B cell (primary cell): ENCODE measurements around the gene MTMR8.

ENCODE experiments used
- CTCF ChIP-seq: fragments of 200-600 bp; IDR thresholded peaks from one replicate; pipeline ENCODE4 v1.8.0; 2022; ENCODE audit warnings: antibody characterized with exemption, mild to moderate bottlenecking
- EZH2 ChIP-seq: IDR thresholded peaks from 2 replicates; pipeline ENCODE4 v1.6.1; 2012; ENCODE audit warnings: borderline replicate concordance, low read depth, mild to moderate bottlenecking, moderate library complexity, low read length; ENCODE audit not compliant: insufficient read depth, poor library complexity, severe bottlenecking

GRCh38 chrX:64330284-64330683 is 65.0 kb downstream of the MTMR8 start:
- TF ChIP-seq CTCF (no peak), EZH2 (no peak)
